ENCODE data around the gene NMT1. TPM values are rescaled to one million over a fixed set of nuclear protein-coding genes. Genes with fewer than 3 reads are reported as not detected.

The NMT1 gene
- 10 to 100 TPM; 39.4 to 68.5 TPM for total RNA-seq

- DNase-seq (ENCODE audit: low spot score): peak; percentile 98
- Histone ChIP-seq H3K27me3 (replicated peaks; ENCODE audit: insufficient read depth) (no peaks in the 10 kb centered on the region), H3K27ac (peak within 1 kb of the TSS; percentile 85 to 87), H3K9me3 (no peaks in the 10 kb centered on the region), H3K4me1 (replicated peaks) (peaks cover 4% of the 10 kb centered on the region), H3K36me3 (no peaks in the 10 kb centered on the region), H3K4me3 (peak within 1 kb of the TSS; percentile 65 to 74)
- under 1% methylated on average over 48 of the region's 50 CpGs for WGBS
- TF ChIP-seq POLR2AphosphoS5 (IDR thresholded peaks at IDR 0.05) (peak; percentile 94), CTCF (IDR thresholded peaks at IDR 0.05) (peak in 3 of 4 experiments; percentile 25 to 63 (median 35)), POLR2A (IDR thresholded peaks at IDR 0.05) (peak; percentile 77)
- intact Hi-C loops (cut with DNase I): loop anchor here (5.0 kb wide), 1 partner anchor 46 kb away; no protein-coding TSS in a partner anchor
These were observed at the start of gene NMT1 for GRCh38 chr17:45060797-45061605. Gene NMT1 (plus strand): TSS chr17:45061317. CDS start chr17:45061330, 13 bp downstream.

- no peak for DNase-seq (ENCODE audit: low spot score)
- no peak for TF ChIP-seq POLR2AphosphoS5 (IDR thresholded peaks at IDR 0.05)
- no peak for TF ChIP-seq CTCF (IDR thresholded peaks at IDR 0.05)
- TF ChIP-seq POLR2A (IDR thresholded peaks at IDR 0.05): no peak
- H3K9me3 ChIP-seq: no peaks in the 10 kb centered on the region
These were observed 49.4 kb upstream of the NMT1 start for GRCh38 chr17:45011767-45012166.

DNA sequence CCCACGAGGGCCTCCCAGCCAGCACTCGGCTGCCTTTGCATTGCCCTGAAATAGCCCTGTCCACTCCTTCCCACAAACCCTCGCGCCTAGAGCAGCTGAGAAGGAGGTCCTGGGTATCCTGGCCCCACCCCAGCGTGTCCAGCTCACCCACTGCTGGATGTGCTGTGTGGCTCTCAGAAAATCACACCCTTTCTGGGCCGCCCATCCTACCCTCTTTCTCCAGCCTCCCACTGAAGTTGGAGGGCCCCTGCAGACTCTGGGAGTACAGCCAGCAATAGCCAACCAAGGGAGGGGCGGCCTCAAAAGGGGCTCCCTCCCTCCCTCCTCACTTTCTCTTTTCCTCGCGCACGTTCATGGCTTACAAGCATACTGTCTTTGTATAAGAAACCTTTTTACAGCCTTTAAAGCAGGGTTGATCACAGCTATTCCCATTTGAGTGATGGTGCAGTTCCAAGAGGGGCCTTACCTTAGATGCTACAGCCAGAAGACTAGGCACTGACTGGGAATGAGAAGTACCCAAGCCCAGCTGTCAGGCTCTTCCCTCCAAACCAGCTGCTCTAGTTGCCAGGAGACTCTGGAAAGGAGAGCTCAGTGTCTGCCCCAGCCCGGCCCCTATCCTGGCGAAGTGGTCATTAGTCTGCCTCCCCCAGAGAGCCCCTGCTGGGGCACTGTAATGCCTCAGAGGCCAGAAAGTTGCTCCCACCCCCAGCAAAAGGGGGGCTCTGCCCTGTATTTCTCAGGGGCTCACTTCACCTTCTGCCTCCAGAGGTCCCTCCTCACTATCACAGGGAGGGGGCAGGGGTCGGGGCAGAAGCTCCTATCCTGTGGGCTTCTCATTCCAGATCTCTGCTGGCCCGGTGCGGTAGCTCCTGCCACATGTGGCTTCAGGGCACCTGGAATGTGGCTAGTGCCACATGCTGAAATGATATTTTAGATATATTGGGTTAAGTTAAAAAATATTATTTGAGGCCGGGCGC is 47.8 kb upstream of the NMT1 start:
- H3K9me3 ChIP-seq: no peaks in the 10 kb centered on the region
- no peaks in the 10 kb centered on the region for H3K4me1 ChIP-seq (replicated peaks)
- no peaks in the 10 kb centered on the region for H3K27me3 ChIP-seq (replicated peaks; ENCODE audit: insufficient read depth)
- no peak overlapping the region for H3K4me3 ChIP-seq
- no peaks in the 10 kb centered on the region for H3K36me3 ChIP-seq
- 61% methylated on average over 16 of the region's 17 CpGs for WGBS
- H3K27ac ChIP-seq: no peak overlapping the region
- no peak for TF ChIP-seq POLR2A (IDR thresholded peaks at IDR 0.05)
- TF ChIP-seq POLR2AphosphoS5 (IDR thresholded peaks at IDR 0.05): no peak
- TF ChIP-seq CTCF (IDR thresholded peaks at IDR 0.05): no peak
- no peak for DNase-seq (ENCODE audit: low spot score)
- intact Hi-C loops (cut with DNase I): no loop called here

More at GRCh38 chr17:45011767-45012166, 49.4 kb upstream of the NMT1 start:
- no peaks in the 10 kb centered on the region for H3K4me1 ChIP-seq (replicated peaks)
- H3K27me3 ChIP-seq (replicated peaks; ENCODE audit: insufficient read depth): no peaks in the 10 kb centered on the region
- H3K27ac ChIP-seq: no peak overlapping the region
- intact Hi-C loops (cut with DNase I): no loop called here
- H3K4me3 ChIP-seq: no peak overlapping the region
- no peaks in the 10 kb centered on the region for H3K36me3 ChIP-seq
- WGBS: 89% methylated on average over 1 of the region's 1 CpG

DNA sequence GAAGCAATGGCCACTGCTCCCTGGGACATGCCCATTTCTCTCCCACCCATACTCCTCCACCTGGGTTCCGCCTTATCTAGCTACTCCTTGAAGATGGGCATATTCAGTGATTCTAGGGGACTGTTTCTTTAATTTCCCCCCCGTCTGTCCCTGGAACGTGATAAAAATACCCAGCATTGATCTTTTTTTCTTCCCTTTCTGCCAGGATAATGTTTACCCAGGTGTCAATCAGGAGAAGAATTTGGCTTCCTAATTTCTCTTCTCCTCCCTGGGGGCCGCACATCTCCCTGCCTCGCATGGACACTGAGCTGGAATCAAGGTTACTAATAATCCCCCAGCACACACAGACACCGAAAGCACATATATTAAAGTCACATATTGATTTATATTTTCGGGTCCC is 44.9 kb upstream of the NMT1 start:
- no peak overlapping the region for H3K27ac ChIP-seq
- no peaks in the 10 kb centered on the region for H3K27me3 ChIP-seq (replicated peaks; ENCODE audit: insufficient read depth)
- intact Hi-C loops (cut with DNase I): no loop called here
- H3K4me3 ChIP-seq: no peak overlapping the region
- no peak for DNase-seq (ENCODE audit: low spot score)
- H3K36me3 ChIP-seq: no peaks in the 10 kb centered on the region
- H3K4me1 ChIP-seq (replicated peaks): peaks cover 7% of the 10 kb centered on the region
- TF ChIP-seq CTCF (IDR thresholded peaks at IDR 0.05) (no peak), POLR2A (IDR thresholded peaks at IDR 0.05) (no peak), POLR2AphosphoS5 (IDR thresholded peaks at IDR 0.05) (no peak)
- no peaks in the 10 kb centered on the region for H3K9me3 ChIP-seq
- WGBS: 39% methylated on average over 7 of the region's 7 CpGs

Measured in prostate gland (tissue), 2 donors.